Osteoblast (primary cell): Measurements from ENCODE around the gene DYRK4. TPM values are rescaled to one million over a fixed set of nuclear protein-coding genes. Genes with fewer than 3 reads are reported as not detected.

Experiments
- DNase-seq: peaks from one replicate; pipeline ENCODE4 v3.0.0; 2011; ENCODE audit warnings: low spot score, mixed read lengths; ENCODE audit not compliant: insufficient read length; ENCODE audit errors: missing footprints
- H2AFZ ChIP-seq: 2 replicates; pipeline ENCODE4 v1.6.0; 2011; ENCODE audit warnings: mild to moderate bottlenecking, low read length
- H3K27ac ChIP-seq: 2 replicates; pipeline ENCODE4 v1.5.1; 2011; ENCODE audit warnings: mild to moderate bottlenecking, low read depth, low read length, moderate library complexity
- H3K27me3 ChIP-seq: 2 replicates; pipeline ENCODE4 v1.6.0; 2012; ENCODE audit warnings: mild to moderate bottlenecking, control low read depth, inconsistent platforms, low read length, moderate library complexity; ENCODE audit not compliant: insufficient read depth
- H3K36me3 ChIP-seq: 2 replicates; pipeline ENCODE4 v1.5.1; 2011; ENCODE audit warnings: mild to moderate bottlenecking, low read length, control low read depth, moderate library complexity; ENCODE audit not compliant: insufficient read depth
- H3K4me1 ChIP-seq: 2 replicates; pipeline ENCODE4 v1.5.1; 2011; ENCODE audit warnings: mild to moderate bottlenecking, low read length, control low read depth, moderate library complexity; ENCODE audit not compliant: insufficient read depth
- H3K4me2 ChIP-seq: 2 replicates; pipeline ENCODE4 v1.6.0; 2011; ENCODE audit warnings: mild to moderate bottlenecking, low read length; ENCODE audit not compliant: insufficient read depth
- H3K4me3 ChIP-seq: fragments of 200-600 bp; sonication (generic); 3 replicates; pipeline ENCODE4 v1.5.1; 2012; ENCODE audit warnings: mild to moderate bottlenecking, low read length, inconsistent platforms; ENCODE audit not compliant: insufficient read depth
- H3K79me2 ChIP-seq: 2 replicates; pipeline ENCODE4 v1.6.0; 2012; ENCODE audit warnings: mild to moderate bottlenecking, low read length, control low read depth, inconsistent platforms; ENCODE audit not compliant: insufficient read depth
- H3K9me3 ChIP-seq: 2 replicates; pipeline ENCODE4 v1.5.1; 2011; ENCODE audit warnings: low read depth, low read length, control low read depth
- H4K20me1 ChIP-seq: 2 replicates; pipeline ENCODE4 v1.6.0; 2012; ENCODE audit warnings: mild to moderate bottlenecking, low read length, control low read depth; ENCODE audit not compliant: insufficient read depth
- CTCF ChIP-seq: IDR thresholded peaks from 2 replicates; pipeline ENCODE4 v1.5.1; 2011; ENCODE audit warnings: mild to moderate bottlenecking, low read depth, low read length, moderate library complexity; ENCODE audit errors: extremely low read depth
- total RNA-seq: library from RNA; depleted of rRNA; stranded (reverse); fragments of >200 nt; gene quantifications from 2 replicates; pipeline ENCODE4 v1.2.3, GENCODE V29; 2012

DYRK4 gene
- total RNA-seq, 1 donor, result 27.1 TPM

- no peak for TF ChIP-seq CTCF
- no peak for DNase-seq
- H4K20me1 ChIP-seq, result no peaks in the 10 kb centered on the region
These were observed 64.5 kb downstream of the DYRK4 start for GRCh38 chr12:4626543-4626942.

GRCh38 chr12:4628406-4628805 lies 66.4 kb downstream of the DYRK4 start:
- Histone ChIP-seq H3K9me3 (no peaks in the 10 kb centered on the region), H3K36me3 (no peaks in the 10 kb centered on the region), H3K79me2 (no peaks in the 10 kb centered on the region), H4K20me1 (no peaks in the 10 kb centered on the region), H3K27me3 (peaks cover 3% of the 10 kb centered on the region), H3K4me1 (no peaks in the 10 kb centered on the region), H2AFZ (no peak overlapping the region), H3K4me2 (no peak overlapping the region), H3K4me3 (no peak overlapping the region), H3K27ac (no peak overlapping the region)
- no peak for DNase-seq
- TF ChIP-seq CTCF, result no peak

More at GRCh38 chr12:4626543-4626942, 64.5 kb downstream of the DYRK4 start:
- H3K79me2 ChIP-seq, result no peaks in the 10 kb centered on the region
- H3K4me3 ChIP-seq, result no peak overlapping the region
- no peak overlapping the region for H2AFZ ChIP-seq
- H3K27me3 ChIP-seq, result peaks cover 3% of the 10 kb centered on the region
- no peaks in the 10 kb centered on the region for H3K36me3 ChIP-seq
- no peak overlapping the region for H3K4me2 ChIP-seq
- H3K4me1 ChIP-seq, result no peaks in the 10 kb centered on the region
- no peaks in the 10 kb centered on the region for H3K9me3 ChIP-seq
- H3K27ac ChIP-seq, result no peak overlapping the region

- DNase-seq, result no peak
- Histone ChIP-seq H2AFZ (no peak overlapping the region), H3K79me2 (no peaks in the 10 kb centered on the region), H3K4me2 (no peak overlapping the region), H4K20me1 (no peaks in the 10 kb centered on the region), H3K4me1 (no peaks in the 10 kb centered on the region), H3K4me3 (no peak overlapping the region), H3K36me3 (no peaks in the 10 kb centered on the region), H3K27me3 (peaks cover 3% of the 10 kb centered on the region), H3K9me3 (no peaks in the 10 kb centered on the region), H3K27ac (no peak overlapping the region)
- TF ChIP-seq CTCF, result no peak
These were observed 68.3 kb downstream of the DYRK4 start for GRCh38 chr12:4630262-4630661.

GRCh38 chr12:4643747-4644146 lies 81.7 kb downstream of the DYRK4 start:
- Histone ChIP-seq H3K36me3 (no peaks in the 10 kb centered on the region), H4K20me1 (no peaks in the 10 kb centered on the region), H3K9me3 (no peaks in the 10 kb centered on the region), H3K4me2 (no peak overlapping the region), H3K4me3 (no peak overlapping the region), H3K27me3 (no peaks in the 10 kb centered on the region), H3K27ac (no peak overlapping the region), H3K79me2 (peaks cover 2% of the 10 kb centered on the region), H2AFZ (no peak overlapping the region), H3K4me1 (peaks cover 6% of the 10 kb centered on the region)
- no peak for TF ChIP-seq CTCF
- no peak for DNase-seq
